Spleen (tissue), 7 donors: ENCODE measurements around the gene ANKAR.

Source experiments
- POLR2A ChIP-seq, 3 donors: fragments of 450-650 bp; IDR thresholded peaks; one replicate each; pipeline ENCODE4 v1.5.1; 2017; ENCODE audit warnings: antibody characterized with exemption in 3 of 3, mild to moderate bottlenecking in 1 of 3
- POLR2AphosphoS5 ChIP-seq, 3 donors: sonication (generic); formaldehyde crosslinking; IDR thresholded peaks; one replicate each; pipeline ENCODE4 v1.5.1; 2017; ENCODE audit warnings: antibody characterized with exemption in 3 of 3
- TF ChIP-seq, protein P1 (sequence below), 11 experiments: fragments of 200-600 bp in 7 of 11; fragments of 450-650 bp in 4 of 11; sonication (generic) in 4 of 11; IDR thresholded peaks in 8 of 11; conservative IDR thresholded peaks in 3 of 11; 1 replicate in 7 of 11; 2 replicates in 4 of 11; pipeline versions ENCODE4 v1.4.0 to v1.8.0; 2016 to 2021; ENCODE audit warnings: antibody characterized with exemption in 11 of 11, inconsistent platforms in 4 of 11, mild to moderate bottlenecking in 1 of 11
- donor health status: DM: no; HTN: no; CAD: no; lungs with moderate emphysema.
- donor health status: DM: no; HTN: no; CAD: no.
- donor health status: DM: no; HTN: no; CAD: no.

DNA sequence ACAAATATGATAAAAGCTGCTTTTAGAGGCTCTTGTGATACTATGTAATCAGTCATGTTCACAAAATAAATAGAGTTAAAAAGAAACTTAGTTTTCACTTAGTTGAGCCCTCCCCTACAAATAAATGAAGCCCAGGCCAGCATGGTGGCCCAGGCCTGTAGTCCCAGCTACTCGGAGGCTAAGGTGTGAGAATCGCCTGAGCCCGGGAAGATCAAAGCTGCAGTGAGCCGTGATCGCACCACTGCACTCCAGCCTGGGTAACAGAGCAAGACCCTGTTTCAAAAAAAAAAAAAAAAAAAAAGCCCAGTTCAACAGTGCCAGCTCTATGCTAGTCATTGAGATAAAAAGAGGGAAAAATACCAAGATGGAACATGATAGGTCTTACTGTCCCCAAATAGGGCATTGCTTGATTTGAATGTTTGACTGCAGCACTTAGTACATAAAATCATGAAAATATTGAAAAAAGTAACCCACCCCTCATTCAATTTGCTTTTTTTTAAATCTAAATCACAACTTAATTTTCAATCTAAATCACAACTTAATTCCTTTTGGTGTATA, 11.7 kb upstream of the ANKAR start:
- TF ChIP-seq, protein P1, sequence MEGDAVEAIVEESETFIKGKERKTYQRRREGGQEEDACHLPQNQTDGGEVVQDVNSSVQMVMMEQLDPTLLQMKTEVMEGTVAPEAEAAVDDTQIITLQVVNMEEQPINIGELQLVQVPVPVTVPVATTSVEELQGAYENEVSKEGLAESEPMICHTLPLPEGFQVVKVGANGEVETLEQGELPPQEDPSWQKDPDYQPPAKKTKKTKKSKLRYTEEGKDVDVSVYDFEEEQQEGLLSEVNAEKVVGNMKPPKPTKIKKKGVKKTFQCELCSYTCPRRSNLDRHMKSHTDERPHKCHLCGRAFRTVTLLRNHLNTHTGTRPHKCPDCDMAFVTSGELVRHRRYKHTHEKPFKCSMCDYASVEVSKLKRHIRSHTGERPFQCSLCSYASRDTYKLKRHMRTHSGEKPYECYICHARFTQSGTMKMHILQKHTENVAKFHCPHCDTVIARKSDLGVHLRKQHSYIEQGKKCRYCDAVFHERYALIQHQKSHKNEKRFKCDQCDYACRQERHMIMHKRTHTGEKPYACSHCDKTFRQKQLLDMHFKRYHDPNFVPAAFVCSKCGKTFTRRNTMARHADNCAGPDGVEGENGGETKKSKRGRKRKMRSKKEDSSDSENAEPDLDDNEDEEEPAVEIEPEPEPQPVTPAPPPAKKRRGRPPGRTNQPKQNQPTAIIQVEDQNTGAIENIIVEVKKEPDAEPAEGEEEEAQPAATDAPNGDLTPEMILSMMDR (IDR thresholded peaks at IDR 0.05 in 8 of 11, conservative IDR thresholded peaks at IDR 0.05 in 3 of 11), result no peak
- TF ChIP-seq POLR2A (IDR thresholded peaks at IDR 0.05), result no peak
- no peak for TF ChIP-seq POLR2AphosphoS5 (IDR thresholded peaks at IDR 0.05)
